ENCODE results near the gene CD63. TPM values are rescaled to one million over a fixed set of nuclear protein-coding genes. Genes with fewer than 3 reads are reported as not detected.

Gene CD63
- total RNA-seq, 4 donors from 2014 or later: 427 to 723 (median 581) TPM

DNA sequence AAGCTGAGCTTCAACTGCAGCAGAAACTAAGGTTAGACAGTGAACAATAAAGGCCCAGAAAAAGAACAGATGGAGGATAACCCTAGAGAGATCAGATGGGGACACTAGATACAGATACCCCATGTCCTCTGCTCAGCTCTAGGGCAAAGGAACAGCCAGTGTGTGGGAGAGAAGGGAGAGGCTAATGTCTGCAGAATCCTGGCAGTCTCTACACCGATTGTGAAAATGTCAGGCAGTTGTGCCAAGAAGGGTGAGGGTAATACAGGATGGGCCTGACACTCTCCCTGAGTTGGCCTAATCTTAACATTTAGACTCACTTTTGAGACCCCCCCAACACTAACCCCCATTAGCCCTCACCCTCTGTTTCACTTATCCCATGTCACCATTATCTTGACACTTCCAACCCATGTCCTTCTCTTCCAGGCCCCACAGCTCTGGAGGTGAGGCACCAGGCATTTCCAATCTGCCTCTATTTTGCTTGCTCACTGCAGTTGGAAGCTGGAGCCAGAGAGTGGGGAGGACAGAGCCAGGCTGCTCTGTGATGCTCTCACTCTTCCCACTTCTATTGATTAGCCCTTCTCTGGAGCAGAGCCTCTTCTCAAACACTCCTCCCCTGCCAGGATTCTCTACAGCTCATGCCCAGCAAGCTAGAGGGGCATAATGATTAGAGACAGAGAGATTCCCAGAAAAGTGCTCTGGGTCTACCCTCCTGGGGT, 16.0 kb downstream of the CD63 start:
- Histone ChIP-seq H3K9me3 (no peaks in the 10 kb centered on the region), H3K27me3 (peaks cover 19% of the 10 kb centered on the region), H3K4me1 (peaks cover 21 to 43% (median 30%) of the 10 kb centered on the region in 4 donors), H3K27ac (peak overlapping the region; percentile 39 to 88 (median 71)), H3K4me3 (no peak overlapping the region), H3K36me3 (no peaks in the 10 kb centered on the region)
- in situ Hi-C loops (cut with MboI; ENCODE audit: low pct_ligation_motif_present in 1 of 4, low pct_unique_long_range_greater_than_20kb in 1 of 4, low sequenced_read_pairs in 3 of 4) (no loop called here), intact Hi-C loops (cut with DNase I; ENCODE audit: low total_unique reads) (no loop called here)
- 25 to 50% methylated on average over 1 of the region's 1 CpG for WGBS, 2 donors (ENCODE audit: low coverage in 1 of 2)
- no peak for TF ChIP-seq POLR2AphosphoS5 (IDR thresholded peaks at IDR 0.05)
- TF ChIP-seq, protein P1, sequence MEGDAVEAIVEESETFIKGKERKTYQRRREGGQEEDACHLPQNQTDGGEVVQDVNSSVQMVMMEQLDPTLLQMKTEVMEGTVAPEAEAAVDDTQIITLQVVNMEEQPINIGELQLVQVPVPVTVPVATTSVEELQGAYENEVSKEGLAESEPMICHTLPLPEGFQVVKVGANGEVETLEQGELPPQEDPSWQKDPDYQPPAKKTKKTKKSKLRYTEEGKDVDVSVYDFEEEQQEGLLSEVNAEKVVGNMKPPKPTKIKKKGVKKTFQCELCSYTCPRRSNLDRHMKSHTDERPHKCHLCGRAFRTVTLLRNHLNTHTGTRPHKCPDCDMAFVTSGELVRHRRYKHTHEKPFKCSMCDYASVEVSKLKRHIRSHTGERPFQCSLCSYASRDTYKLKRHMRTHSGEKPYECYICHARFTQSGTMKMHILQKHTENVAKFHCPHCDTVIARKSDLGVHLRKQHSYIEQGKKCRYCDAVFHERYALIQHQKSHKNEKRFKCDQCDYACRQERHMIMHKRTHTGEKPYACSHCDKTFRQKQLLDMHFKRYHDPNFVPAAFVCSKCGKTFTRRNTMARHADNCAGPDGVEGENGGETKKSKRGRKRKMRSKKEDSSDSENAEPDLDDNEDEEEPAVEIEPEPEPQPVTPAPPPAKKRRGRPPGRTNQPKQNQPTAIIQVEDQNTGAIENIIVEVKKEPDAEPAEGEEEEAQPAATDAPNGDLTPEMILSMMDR (IDR thresholded peaks at IDR 0.05): no peak
- no peak for TF ChIP-seq POLR2A (IDR thresholded peaks at IDR 0.05)
- DNase-seq: no peak

DNA sequence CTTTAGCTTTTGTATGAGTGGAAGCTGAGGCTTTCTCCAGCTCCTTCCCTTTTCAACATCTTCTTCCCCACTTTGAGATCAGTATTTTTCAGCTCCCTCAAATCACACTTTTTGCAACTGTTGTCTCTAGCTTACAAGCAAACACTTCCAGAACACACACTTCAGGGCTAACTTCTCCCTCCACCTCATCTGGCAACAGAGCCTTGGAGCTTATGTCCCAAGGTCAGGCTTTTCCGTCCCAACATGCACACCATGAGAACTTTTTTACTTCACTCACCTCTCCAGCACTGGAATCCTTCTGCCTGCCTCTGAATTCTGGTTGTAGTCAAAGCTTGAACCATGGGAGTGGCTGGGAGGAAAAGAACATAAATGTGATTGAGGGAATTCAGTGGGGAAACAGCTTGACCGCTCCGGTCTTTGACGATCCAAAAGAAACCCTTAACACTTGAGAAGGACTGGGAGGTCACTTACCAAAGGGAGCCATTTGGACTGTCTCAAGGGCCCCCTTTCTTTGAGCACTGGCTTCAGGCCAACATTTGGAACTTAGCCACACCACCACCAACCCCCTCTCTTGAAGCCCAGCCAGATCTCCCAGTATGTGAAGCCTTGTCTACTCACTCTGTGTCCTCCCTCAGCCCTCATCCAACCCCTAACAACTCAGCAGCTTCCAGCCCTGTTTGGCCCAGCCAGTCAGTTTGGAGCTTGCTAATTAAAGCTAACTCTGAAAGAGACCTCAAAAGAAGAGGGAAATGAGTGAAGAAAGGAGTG, 16.8 kb downstream of the CD63 start:
- no peak overlapping the region for H3K4me3 ChIP-seq
- 49 to 57% methylated on average over 3 to 4 of the region's 4 CpGs for WGBS, 2 donors (ENCODE audit: low coverage in 1 of 2)
- intact Hi-C loops (cut with DNase I; ENCODE audit: low total_unique reads): no loop called here
- H3K27me3 ChIP-seq: peaks cover 22% of the 10 kb centered on the region
- no peak for DNase-seq
- H3K9me3 ChIP-seq: no peaks in the 10 kb centered on the region
- H3K27ac ChIP-seq: peak overlapping the region; percentile 39 to 88 (median 71)
- no peak for TF ChIP-seq POLR2AphosphoS5 (IDR thresholded peaks at IDR 0.05)
- TF ChIP-seq POLR2A (IDR thresholded peaks at IDR 0.05): no peak
- no peak for TF ChIP-seq EP300 (IDR thresholded peaks at IDR 0.05; ENCODE audit: low read depth)
- TF ChIP-seq, protein P1 (IDR thresholded peaks at IDR 0.05): no peak
- in situ Hi-C loops (cut with MboI; ENCODE audit: low pct_ligation_motif_present in 1 of 4, low pct_unique_long_range_greater_than_20kb in 1 of 4, low sequenced_read_pairs in 3 of 4): no loop called here
- H3K4me1 ChIP-seq: peaks cover 12 to 40% (median 27%) of the 10 kb centered on the region in 4 donors
- H3K36me3 ChIP-seq: no peaks in the 10 kb centered on the region

DNA sequence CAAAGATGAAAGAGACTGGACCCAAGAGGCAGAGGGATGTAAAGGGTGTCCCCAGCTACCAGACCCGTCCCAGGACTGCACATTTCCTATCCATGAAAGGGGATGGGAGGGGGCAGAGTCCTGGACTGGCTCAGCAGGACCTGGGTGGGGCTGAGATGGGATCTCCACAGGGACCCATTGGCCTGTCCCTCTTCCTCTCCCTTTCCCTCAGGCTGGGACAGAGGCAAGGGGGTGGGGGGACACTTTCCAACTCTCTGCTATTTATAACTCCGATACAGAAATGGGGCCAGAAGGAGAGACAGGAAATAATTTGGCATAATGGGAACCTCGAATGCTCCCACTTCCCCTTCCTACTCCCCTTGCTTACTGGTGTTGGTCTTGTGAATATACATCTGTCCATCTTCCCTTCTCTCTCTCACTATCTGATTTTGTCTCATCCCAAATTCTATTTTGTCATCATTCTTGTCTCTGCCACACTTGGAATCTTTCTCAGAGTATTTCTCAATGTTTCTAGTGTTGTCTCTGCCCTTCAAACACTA, 20.0 kb downstream of the CD63 start:
- Histone ChIP-seq H3K36me3 (no peaks in the 10 kb centered on the region), H3K27me3 (peaks cover 27% of the 10 kb centered on the region), H3K27ac (peak overlapping the region; percentile 64 to 88 (median 83)), H3K9me3 (no peaks in the 10 kb centered on the region), H3K4me1 (peaks cover 7 to 32% (median 23%) of the 10 kb centered on the region in 4 donors), H3K4me3 (peak overlapping the region in 2 of 4 donors; percentile 57 to 64)
- in situ Hi-C loops (cut with MboI; ENCODE audit: low pct_ligation_motif_present in 1 of 4, low pct_unique_long_range_greater_than_20kb in 1 of 4, low sequenced_read_pairs in 3 of 4): no loop called here
- TF ChIP-seq POLR2AphosphoS5 (IDR thresholded peaks at IDR 0.05) (no peak), EP300 (IDR thresholded peaks at IDR 0.05; ENCODE audit: low read depth) (no peak), POLR2A (IDR thresholded peaks at IDR 0.05) (no peak)
- TF ChIP-seq, protein P1 (IDR thresholded peaks at IDR 0.05): no peak
- 10 to 19% methylated on average over 2 to 3 of the region's 3 CpGs for WGBS, 2 donors (ENCODE audit: low coverage in 1 of 2)
- intact Hi-C loops (cut with DNase I; ENCODE audit: low total_unique reads): no loop called here
- no peak for DNase-seq

Data from transverse colon (tissue), 4 donors.